ENCODE measurements around the gene COA1. TPM values are rescaled to one million over a fixed set of nuclear protein-coding genes. Genes with fewer than 3 reads are reported as not detected.
"Not testable (repeated sequence)": the region's sequence is repeated elsewhere in the genome, so short reads cannot be mapped to it uniquely, and the experiment has no call there.

Gene COA1, protein sequence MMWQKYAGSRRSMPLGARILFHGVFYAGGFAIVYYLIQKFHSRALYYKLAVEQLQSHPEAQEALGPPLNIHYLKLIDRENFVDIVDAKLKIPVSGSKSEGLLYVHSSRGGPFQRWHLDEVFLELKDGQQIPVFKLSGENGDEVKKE
- polyA plus RNA-seq (2013, experiment 1 of 2), result 53.6 TPM
- 55.1 TPM for polyA plus RNA-seq (2013, experiment 2 of 2)

DNA sequence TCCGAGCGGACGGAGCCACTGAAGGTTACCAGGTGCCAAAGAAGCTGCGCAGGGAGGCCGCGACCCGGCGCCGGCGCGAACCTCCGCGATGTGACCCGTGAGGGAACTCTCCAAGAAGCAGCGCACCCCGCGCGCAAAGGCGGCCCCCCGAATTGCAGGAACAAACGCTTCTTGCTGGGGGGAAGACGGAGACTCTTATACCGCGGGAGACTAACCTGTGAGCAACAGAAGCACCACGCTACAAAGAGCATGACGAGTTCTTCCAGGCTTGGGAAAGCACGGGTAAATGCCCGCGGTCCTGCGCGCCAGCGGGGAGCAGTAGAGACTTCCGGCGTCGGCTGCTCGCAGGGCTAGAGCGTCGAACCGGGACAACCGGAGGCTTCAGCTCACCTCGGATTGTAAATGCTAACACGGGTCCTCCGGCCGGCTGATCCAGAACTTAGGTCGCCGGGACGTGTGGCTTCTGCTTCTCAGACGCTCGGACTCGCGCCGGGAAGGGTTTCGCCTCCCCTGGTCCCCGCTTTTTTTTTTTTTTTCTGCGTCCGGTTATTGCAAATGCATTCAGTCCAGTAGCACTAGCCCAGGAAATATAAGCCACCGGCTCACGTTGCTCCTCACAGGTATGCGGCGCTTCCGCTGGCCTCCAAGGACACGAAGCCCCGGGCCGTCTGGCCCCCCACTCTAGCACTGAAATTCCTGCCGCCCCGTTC lies at the start of gene COA1:
Gene COA1 (minus strand): TSS at position 310 of the 710 bp plus-strand sequence. CDS start 80,909 bp downstream, outside the sequence.
- H3K9me3 ChIP-seq (ENCODE audit: control insufficient read depth, low read length), result no peaks in the 10 kb centered on the region

DNA sequence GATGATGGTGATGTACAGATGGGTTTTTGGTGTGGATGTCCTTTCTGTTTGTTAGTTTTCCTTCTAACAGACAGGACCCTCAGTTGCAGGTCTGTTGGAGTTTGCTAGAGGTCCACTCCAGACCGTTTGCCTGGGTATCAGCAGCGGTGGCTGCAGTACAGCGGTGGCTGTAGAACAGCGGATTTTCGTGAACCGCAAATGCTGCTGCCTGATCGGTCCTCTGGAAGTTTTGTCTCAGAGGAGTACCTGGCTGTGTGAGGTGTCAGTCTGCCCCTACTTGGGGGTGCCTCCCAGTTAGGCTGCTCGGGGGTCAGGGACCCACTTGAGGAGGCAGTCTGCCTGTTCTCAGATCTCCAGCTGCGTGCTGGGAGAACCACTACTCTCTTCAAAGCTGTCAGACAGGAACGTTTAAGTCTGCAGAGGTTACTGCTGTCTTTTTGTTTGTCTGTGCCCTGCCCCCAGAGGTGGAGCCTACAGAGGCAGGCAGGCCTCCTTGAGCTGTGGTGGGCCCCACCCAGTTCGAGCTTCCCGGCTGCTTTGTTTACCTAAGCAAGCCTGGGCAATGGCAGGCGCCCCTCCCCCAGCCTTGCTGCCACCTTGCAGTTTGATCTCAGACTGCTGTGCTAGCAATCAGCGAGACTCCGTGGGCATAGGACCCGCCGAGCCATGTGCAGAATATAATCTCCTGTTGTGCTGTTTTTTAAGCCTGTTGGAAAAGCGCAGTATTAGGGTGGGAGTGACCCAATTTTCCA lies 49.1 kb upstream of the COA1 start:
- H3K4me3 ChIP-seq (ENCODE audit: insufficient read depth in 1 of 2, low read depth in 1 of 2, low read length in 2 of 2); H3K4me2 ChIP-seq (ENCODE audit: low read length, poor library complexity, severe bottlenecking); H3K4me1 ChIP-seq (ENCODE audit: control insufficient read depth, insufficient read depth, low read depth, low read length); H2BK15ac ChIP-seq (ENCODE audit: low read depth, poor library complexity, severe bottlenecking); H2AK5ac ChIP-seq (ENCODE audit: low read length, severe bottlenecking); H2BK12ac ChIP-seq (ENCODE audit: low read length in 2 of 2); H2BK120ac ChIP-seq (ENCODE audit: low read depth, low read length); H3K14ac ChIP-seq (ENCODE audit: low read length in 2 of 2); H4K91ac ChIP-seq (ENCODE audit: low read length); H2AFZ ChIP-seq (ENCODE audit: low read depth, low read length); H3K9ac ChIP-seq (ENCODE audit: low read length); H3K9me3 ChIP-seq (ENCODE audit: control insufficient read depth, low read length); H3K18ac ChIP-seq (ENCODE audit: low read depth in 1 of 2, low read length in 2 of 2); DNase-seq; H3K23ac ChIP-seq (ENCODE audit: low read length in 2 of 2); H3K4ac ChIP-seq (ENCODE audit: low read depth in 1 of 2, low read length in 2 of 2); H3K27me3 ChIP-seq (ENCODE audit: control insufficient read depth in 1 of 2, insufficient read depth in 1 of 2, low read length in 2 of 2); H3K27ac ChIP-seq (ENCODE audit: low read length, poor library complexity, severe bottlenecking); H2BK5ac ChIP-seq (ENCODE audit: low read depth, low read length, poor library complexity, severe bottlenecking); H4K8ac ChIP-seq (ENCODE audit: low read length): not testable (repeated sequence)
- Histone ChIP-seq H3K36me3 (ENCODE audit: control insufficient read depth in 1 of 2, insufficient read depth in 2 of 2, low read depth in 1 of 2, low read length in 2 of 2) (peaks cover 10 to 12% of the 10 kb centered on the region in 2 experiments), H3K79me1 (replicated peaks; ENCODE audit: low read length, poor library complexity, severe bottlenecking) (peaks cover 11% of the 10 kb centered on the region)
- WGBS, result 89% methylated on average over 12 of the region's 18 CpGs

More for the DNA sequence above, at the start of gene COA1:
- WGBS, result under 1% methylated on average over 64 of the region's 66 CpGs
- Histone ChIP-seq H2AFZ (ENCODE audit: low read depth, low read length) (peak within 1 kb of the TSS; percentile 62), H3K27ac (ENCODE audit: low read length, poor library complexity, severe bottlenecking) (peak within 1 kb of the TSS; percentile 78), H3K18ac (ENCODE audit: low read depth in 1 of 2, low read length in 2 of 2) (peak within 1 kb of the TSS; percentile 72 to 77), H3K4me1 (ENCODE audit: control insufficient read depth, insufficient read depth, low read depth, low read length) (peaks cover 1% of the 10 kb centered on the region), H4K91ac (ENCODE audit: low read length) (peak within 1 kb of the TSS; percentile 50), H3K36me3 (ENCODE audit: control insufficient read depth in 1 of 2, insufficient read depth in 2 of 2, low read depth in 1 of 2, low read length in 2 of 2) (peaks cover 0 to 3% of the 10 kb centered on the region in 2 experiments), H2BK12ac (ENCODE audit: low read length in 2 of 2) (peak within 1 kb of the TSS in 1 of 2 experiments; percentile 23), H3K4me2 (ENCODE audit: low read length, poor library complexity, severe bottlenecking) (peak within 1 kb of the TSS; percentile 96), H3K4ac (ENCODE audit: low read depth in 1 of 2, low read length in 2 of 2) (peak within 1 kb of the TSS; percentile 35 to 74), H4K8ac (ENCODE audit: low read length) (peak within 1 kb of the TSS; percentile 96), H3K27me3 (ENCODE audit: control insufficient read depth in 1 of 2, insufficient read depth in 1 of 2, low read length in 2 of 2) (no peaks in the 10 kb centered on the region), H3K14ac (ENCODE audit: low read length in 2 of 2) (peak within 1 kb of the TSS in 1 of 2 experiments; percentile 80), H2BK5ac (ENCODE audit: low read depth, low read length, poor library complexity, severe bottlenecking) (no peak within 1 kb of the TSS), H2BK120ac (ENCODE audit: low read depth, low read length) (peak within 1 kb of the TSS; percentile 79), H2AK5ac (ENCODE audit: low read length, severe bottlenecking) (no peak within 1 kb of the TSS), H3K9ac (ENCODE audit: low read length) (peak within 1 kb of the TSS; percentile 96), H3K4me3 (ENCODE audit: insufficient read depth in 1 of 2, low read depth in 1 of 2, low read length in 2 of 2) (peak within 1 kb of the TSS; percentile 74 to 94), H3K79me1 (replicated peaks; ENCODE audit: low read length, poor library complexity, severe bottlenecking) (peaks cover 3% of the 10 kb centered on the region), H2BK15ac (ENCODE audit: low read depth, poor library complexity, severe bottlenecking) (no peak within 1 kb of the TSS), H3K23ac (ENCODE audit: low read length in 2 of 2) (peak within 1 kb of the TSS; percentile 5 to 79)
- DNase-seq, result peak; percentile 92

DNA sequence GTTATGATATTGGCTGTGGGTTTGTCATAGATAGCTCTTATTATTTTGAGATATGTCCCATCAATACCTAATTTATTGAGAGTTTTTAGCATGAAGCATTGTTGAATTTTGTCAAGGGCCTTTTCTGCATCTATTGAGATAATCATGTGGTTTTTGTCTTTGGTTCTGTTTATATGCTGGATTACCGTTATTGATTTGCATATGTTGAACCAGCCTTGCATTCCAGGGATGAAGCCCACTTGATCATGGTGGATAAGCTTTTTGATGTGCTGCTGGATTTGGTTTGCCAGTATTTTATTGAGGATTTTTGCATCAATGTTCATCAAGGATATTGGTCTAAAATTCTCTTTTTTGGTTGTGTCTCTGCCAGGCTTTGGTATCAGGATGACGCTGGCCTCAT lies 45.9 kb upstream of the COA1 start:
- not testable (repeated sequence) for H2AFZ ChIP-seq (ENCODE audit: low read depth, low read length); H2AK5ac ChIP-seq (ENCODE audit: low read length, severe bottlenecking); H3K9ac ChIP-seq (ENCODE audit: low read length); H3K4me1 ChIP-seq (ENCODE audit: control insufficient read depth, insufficient read depth, low read depth, low read length); H2BK5ac ChIP-seq (ENCODE audit: low read depth, low read length, poor library complexity, severe bottlenecking); H2BK12ac ChIP-seq (ENCODE audit: low read length in 2 of 2); H3K9me3 ChIP-seq (ENCODE audit: control insufficient read depth, low read length); H2BK15ac ChIP-seq (ENCODE audit: low read depth, poor library complexity, severe bottlenecking); DNase-seq; H2BK120ac ChIP-seq (ENCODE audit: low read depth, low read length); H3K4ac ChIP-seq (ENCODE audit: low read depth in 1 of 2, low read length in 2 of 2); H3K23ac ChIP-seq (ENCODE audit: low read length in 2 of 2); H3K4me2 ChIP-seq (ENCODE audit: low read length, poor library complexity, severe bottlenecking); H3K18ac ChIP-seq (ENCODE audit: low read depth in 1 of 2, low read length in 2 of 2); H3K27ac ChIP-seq (ENCODE audit: low read length, poor library complexity, severe bottlenecking); H3K27me3 ChIP-seq (ENCODE audit: control insufficient read depth in 1 of 2, insufficient read depth in 1 of 2, low read length in 2 of 2); H3K14ac ChIP-seq (ENCODE audit: low read length in 2 of 2); H3K4me3 ChIP-seq (ENCODE audit: insufficient read depth in 1 of 2, low read depth in 1 of 2, low read length in 2 of 2); H4K91ac ChIP-seq (ENCODE audit: low read length); H4K8ac ChIP-seq (ENCODE audit: low read length)
- H3K79me1 ChIP-seq (replicated peaks; ENCODE audit: low read length, poor library complexity, severe bottlenecking), result peaks cover 12% of the 10 kb centered on the region
- WGBS, result 100% methylated on average over 1 of the region's 2 CpGs
- H3K36me3 ChIP-seq (ENCODE audit: control insufficient read depth in 1 of 2, insufficient read depth in 2 of 2, low read depth in 1 of 2, low read length in 2 of 2), result peaks cover 22 to 29% of the 10 kb centered on the region in 2 experiments

DNA sequence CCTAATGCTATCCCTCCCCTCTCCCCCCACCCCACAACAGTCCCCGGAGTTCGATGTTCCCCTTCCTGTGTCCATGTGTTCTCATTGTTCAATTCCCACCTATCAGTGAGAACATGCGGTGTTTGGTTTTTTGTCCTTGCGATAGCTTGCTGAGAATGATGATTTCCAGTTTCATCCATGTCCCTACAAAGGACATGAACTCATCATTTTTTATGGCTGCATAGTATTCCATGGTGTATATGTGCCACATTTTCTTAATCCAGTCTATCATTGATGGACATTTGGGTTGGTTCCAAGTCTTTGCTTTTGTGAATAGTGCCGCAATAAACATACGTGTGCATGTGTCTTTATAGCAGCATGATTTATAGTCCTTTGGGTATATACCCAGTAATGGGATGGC lies 43.9 kb upstream of the COA1 start:
- not testable (repeated sequence) for H4K91ac ChIP-seq (ENCODE audit: low read length); H2BK12ac ChIP-seq (ENCODE audit: low read length in 2 of 2); H2AK5ac ChIP-seq (ENCODE audit: low read length, severe bottlenecking); DNase-seq; H3K23ac ChIP-seq (ENCODE audit: low read length in 2 of 2); H3K18ac ChIP-seq (ENCODE audit: low read depth in 1 of 2, low read length in 2 of 2); H2AFZ ChIP-seq (ENCODE audit: low read depth, low read length); H3K4me3 ChIP-seq (ENCODE audit: insufficient read depth in 1 of 2, low read depth in 1 of 2, low read length in 2 of 2); H3K9me3 ChIP-seq (ENCODE audit: control insufficient read depth, low read length); H3K9ac ChIP-seq (ENCODE audit: low read length); H2BK5ac ChIP-seq (ENCODE audit: low read depth, low read length, poor library complexity, severe bottlenecking); H3K14ac ChIP-seq (ENCODE audit: low read length in 2 of 2); H2BK15ac ChIP-seq (ENCODE audit: low read depth, poor library complexity, severe bottlenecking); H3K27me3 ChIP-seq (ENCODE audit: control insufficient read depth in 1 of 2, insufficient read depth in 1 of 2, low read length in 2 of 2); H4K8ac ChIP-seq (ENCODE audit: low read length); H3K4ac ChIP-seq (ENCODE audit: low read depth in 1 of 2, low read length in 2 of 2); H3K27ac ChIP-seq (ENCODE audit: low read length, poor library complexity, severe bottlenecking); H2BK120ac ChIP-seq (ENCODE audit: low read depth, low read length); H3K4me1 ChIP-seq (ENCODE audit: control insufficient read depth, insufficient read depth, low read depth, low read length); H3K4me2 ChIP-seq (ENCODE audit: low read length, poor library complexity, severe bottlenecking)
- WGBS, result 100% methylated on average over 2 of the region's 6 CpGs
- Histone ChIP-seq H3K79me1 (replicated peaks; ENCODE audit: low read length, poor library complexity, severe bottlenecking) (peaks cover 18% of the 10 kb centered on the region), H3K36me3 (ENCODE audit: control insufficient read depth in 1 of 2, insufficient read depth in 2 of 2, low read depth in 1 of 2, low read length in 2 of 2) (peaks cover 18 to 27% of the 10 kb centered on the region in 2 experiments)

Measured in mesenchymal stem cell (in vitro differentiated cells and primary cell).